PC-3 (cell line): ENCODE data around the gene PIGU. TPM values are rescaled to one million over a fixed set of nuclear protein-coding genes. Genes with fewer than 3 reads are reported as not detected.

Experiments used
- ATAC-seq: fragments of 200-7000 bp; cut with Tn5 transposase; 2 replicates; pipeline ENCODE4 v1.9.1; 2020; ENCODE audit warnings: mild to moderate bottlenecking, moderate library complexity
- BruUV-seq: library from RNA; stranded (reverse); fragments of 400-500 nt; replicated peaks from 2 replicates; lab custom pipeline; 2021; lab: Mats Ljungman, UMichigan
- CTCF ChIA-PET: fragments of 300-600 bp; sonication (Branson Sonifier 250); formaldehyde crosslinking; loops from one replicate; lab custom pipeline; 2022; ENCODE audit warnings: antibody characterized with exemption; lab: Charles Lee
- POLR2A ChIA-PET: fragments of 300-600 bp; sonication (Branson Sonifier 250); formaldehyde crosslinking; loops from one replicate; lab custom pipeline; 2022; ENCODE audit warnings: antibody characterized with exemption; ENCODE audit not compliant: unreplicated experiment; lab: Charles Lee
- DNase-seq: peaks from one replicate; pipeline ENCODE4 v3.0.0-alpha.2; 2015
- H2AFZ ChIP-seq: fragments of 300-600 bp; sonication (generic); 2 replicates; pipeline ENCODE4 v1.6.0; 2016; ENCODE audit warnings: antibody characterized with exemption, low read length
- H3F3A ChIP-seq: fragments of 300-600 bp; sonication (generic); one replicate; pipeline ENCODE4 v1.6.0; 2017; ENCODE audit warnings: antibody characterized with exemption, low read length, control low read depth, mild to moderate bottlenecking; ENCODE audit not compliant: unreplicated experiment
- H3K27ac ChIP-seq: fragments of 300-600 bp; sonication (generic); 2 replicates; pipeline ENCODE4 v1.5.1; 2016; ENCODE audit warnings: mild to moderate bottlenecking, low read length
- H3K27me3 ChIP-seq: fragments of 300-600 bp; sonication (generic); 2 replicates; pipeline ENCODE4 v1.6.1; 2016; ENCODE audit warnings: low read length, mixed read lengths
- H3K36me3 ChIP-seq: fragments of 300-600 bp; sonication (generic); 2 replicates; pipeline ENCODE4 v1.6.1; 2016; ENCODE audit warnings: low read depth, mixed run types, low read length, mixed read lengths
- H3K4me1 ChIP-seq: fragments of 300-600 bp; sonication (generic); 2 replicates; pipeline ENCODE4 v1.5.1; 2016; ENCODE audit warnings: low read length; ENCODE audit not compliant: insufficient read depth
- H3K4me2 ChIP-seq: fragments of 300-600 bp; sonication (generic); 2 replicates; pipeline ENCODE4 v1.6.0; 2016; ENCODE audit warnings: low read length
- H3K4me3 ChIP-seq: fragments of 300-600 bp; sonication (generic); 2 replicates; pipeline ENCODE4 v1.5.1; 2016; ENCODE audit warnings: mild to moderate bottlenecking, low read length, mixed read lengths
- H3K79me2 ChIP-seq: fragments of 300-600 bp; sonication (generic); 2 replicates; pipeline ENCODE4 v1.6.1; 2017; ENCODE audit warnings: low read length, mixed read lengths
- H3K9ac ChIP-seq: fragments of 300-600 bp; sonication (generic); 2 replicates; pipeline ENCODE4 v1.6.0; 2016; ENCODE audit warnings: mild to moderate bottlenecking, low read length
- H3K9me2 ChIP-seq: fragments of 300-600 bp; sonication (generic); replicated peaks from 2 replicates; pipeline ENCODE4 v1.6.1; 2016; ENCODE audit warnings: mixed run types, low read length, mixed read lengths
- H3K9me3 ChIP-seq: fragments of 300-600 bp; sonication (generic); 2 replicates; pipeline ENCODE4 v1.6.1; 2016; ENCODE audit warnings: low read length, mixed read lengths
- H4K20me1 ChIP-seq: fragments of 300-600 bp; sonication (generic); 2 replicates; pipeline ENCODE4 v1.6.1; 2016; ENCODE audit warnings: low read length, mixed read lengths
- EZH2 ChIP-seq: fragments of 300-600 bp; sonication (generic); IDR thresholded peaks from one replicate; pipeline ENCODE4 v1.6.1; 2017; ENCODE audit warnings: antibody characterized with exemption, mild to moderate bottlenecking, low read length; ENCODE audit not compliant: unreplicated experiment
- EZH2phosphoT487 ChIP-seq: fragments of 300-600 bp; sonication (generic); IDR thresholded peaks from 2 replicates; pipeline ENCODE4 v1.6.1; 2018; ENCODE audit warnings: mild to moderate bottlenecking, antibody characterized with exemption, low read length, borderline replicate concordance
- intact Hi-C: fragments of 100-400 bp; cut with micrococcal nuclease; formaldehyde crosslinking; loops from 2 replicates; pipeline ENCODE4 v1.9.0; 2023
- total RNA-seq: library from RNA; depleted of rRNA; stranded (reverse); fragments of >200 nt; gene quantifications from 2 replicates; pipeline ENCODE4 v1.2.3, GENCODE V29; 2014
- TF ChIP-seq, protein P1 (sequence below): fragments of 300-600 bp; sonication (generic); conservative IDR thresholded peaks from 2 replicates; pipeline ENCODE4 v1.5.1; 2017; ENCODE audit warnings: antibody characterized with exemption, low read depth, mild to moderate bottlenecking, low read length

Gene PIGU
- total RNA-seq, 1 experiment from 2014 or later, result 24.5 TPM

DNA sequence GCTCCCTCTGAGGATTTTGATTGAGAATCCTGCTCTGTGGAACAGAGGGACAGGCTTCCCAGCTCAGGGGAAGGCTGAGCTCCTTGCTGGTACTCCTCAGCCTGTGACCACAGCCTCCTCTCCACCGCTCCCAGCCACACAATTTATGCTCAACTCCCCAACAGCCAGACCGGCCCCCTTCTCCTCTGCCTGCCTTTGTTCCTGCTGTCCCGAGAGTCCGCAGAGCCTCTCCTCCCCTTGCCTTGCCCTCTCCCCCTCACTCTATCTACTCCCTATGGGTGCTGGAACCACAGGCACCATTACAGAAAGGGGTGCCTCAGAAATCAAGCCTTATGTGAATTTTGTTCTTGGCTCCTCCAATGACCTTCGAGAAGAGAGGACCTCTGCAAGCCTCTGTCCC, 102.5 kb downstream of the PIGU start:
- H3K4me2 ChIP-seq, result no peak overlapping the region
- no peak overlapping the region for H3K27ac ChIP-seq
- H3K4me1 ChIP-seq, result peaks cover 16% of the 10 kb centered on the region
- ATAC-seq (no peak), DNase-seq (no peak)
- no TSS peak for BruUV-seq
- CTCF ChIA-PET, result no interaction called here
- no peak overlapping the region for H3K9ac ChIP-seq
- no peaks in the 10 kb centered on the region for H3K27me3 ChIP-seq
- no peak overlapping the region for H3K4me3 ChIP-seq
- POLR2A ChIA-PET, result no interaction called here
- H4K20me1 ChIP-seq, result no peaks in the 10 kb centered on the region
- H3K79me2 ChIP-seq, result no peaks in the 10 kb centered on the region
- H3K9me3 ChIP-seq, result no peaks in the 10 kb centered on the region
- H3K36me3 ChIP-seq, result no peaks in the 10 kb centered on the region
- H3K9me2 ChIP-seq, result no peaks in the 10 kb centered on the region
- H2AFZ ChIP-seq, result no peak overlapping the region
- no peaks in the 10 kb centered on the region for H3F3A ChIP-seq
- intact Hi-C loops, result no loop called here
- TF ChIP-seq EZH2 (no peak), EZH2phosphoT487 (no peak)

DNA sequence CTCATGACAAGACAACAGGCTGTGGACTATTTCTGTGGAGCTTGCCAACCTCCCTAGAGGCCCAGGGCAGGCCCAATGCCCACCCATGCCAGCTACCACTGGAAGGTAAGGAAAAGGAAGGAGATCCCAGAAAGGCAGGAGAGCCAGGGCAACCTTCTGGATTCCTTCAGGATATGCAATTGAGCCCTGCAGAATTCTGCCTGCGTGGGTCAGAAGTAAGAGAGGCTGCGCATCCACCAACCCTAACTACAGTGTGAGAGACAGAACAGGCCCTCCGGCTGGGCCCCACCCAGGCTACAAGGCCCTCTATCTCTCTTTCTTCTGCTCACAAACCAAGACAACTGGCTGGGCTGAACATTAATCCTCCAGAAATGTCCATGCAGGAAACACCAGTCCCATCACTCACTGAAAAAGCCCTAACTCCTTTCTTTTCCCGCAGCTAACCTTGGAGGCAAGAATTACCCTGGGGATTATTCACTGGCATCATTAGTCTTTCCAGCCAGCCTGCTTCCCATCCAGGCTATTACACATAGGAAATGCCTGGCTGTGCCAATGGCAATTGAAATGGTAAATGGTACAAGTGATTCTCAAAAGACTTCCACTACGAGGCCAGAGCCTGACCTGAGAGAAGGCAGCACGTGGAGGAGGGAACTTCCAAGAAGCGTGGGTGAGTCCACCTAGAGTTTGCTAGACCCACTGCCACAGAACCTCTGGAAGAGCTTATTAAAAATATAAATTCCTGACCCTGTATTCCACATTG, 103.2 kb downstream of the PIGU start:
- Histone ChIP-seq H3K9me2 (no peaks in the 10 kb centered on the region), H3K9me3 (no peaks in the 10 kb centered on the region), H2AFZ (no peak overlapping the region), H4K20me1 (no peaks in the 10 kb centered on the region), H3K9ac (no peak overlapping the region), H3K4me2 (no peak overlapping the region), H3K4me3 (no peak overlapping the region), H3K79me2 (no peaks in the 10 kb centered on the region), H3K27me3 (no peaks in the 10 kb centered on the region), H3F3A (no peaks in the 10 kb centered on the region), H3K27ac (no peak overlapping the region), H3K4me1 (peaks cover 9% of the 10 kb centered on the region), H3K36me3 (no peaks in the 10 kb centered on the region)
- ChIA-PET CTCF (no interaction called here), POLR2A (no interaction called here)
- TF ChIP-seq EZH2phosphoT487 (no peak), EZH2 (no peak)
- TF ChIP-seq, protein P1, sequence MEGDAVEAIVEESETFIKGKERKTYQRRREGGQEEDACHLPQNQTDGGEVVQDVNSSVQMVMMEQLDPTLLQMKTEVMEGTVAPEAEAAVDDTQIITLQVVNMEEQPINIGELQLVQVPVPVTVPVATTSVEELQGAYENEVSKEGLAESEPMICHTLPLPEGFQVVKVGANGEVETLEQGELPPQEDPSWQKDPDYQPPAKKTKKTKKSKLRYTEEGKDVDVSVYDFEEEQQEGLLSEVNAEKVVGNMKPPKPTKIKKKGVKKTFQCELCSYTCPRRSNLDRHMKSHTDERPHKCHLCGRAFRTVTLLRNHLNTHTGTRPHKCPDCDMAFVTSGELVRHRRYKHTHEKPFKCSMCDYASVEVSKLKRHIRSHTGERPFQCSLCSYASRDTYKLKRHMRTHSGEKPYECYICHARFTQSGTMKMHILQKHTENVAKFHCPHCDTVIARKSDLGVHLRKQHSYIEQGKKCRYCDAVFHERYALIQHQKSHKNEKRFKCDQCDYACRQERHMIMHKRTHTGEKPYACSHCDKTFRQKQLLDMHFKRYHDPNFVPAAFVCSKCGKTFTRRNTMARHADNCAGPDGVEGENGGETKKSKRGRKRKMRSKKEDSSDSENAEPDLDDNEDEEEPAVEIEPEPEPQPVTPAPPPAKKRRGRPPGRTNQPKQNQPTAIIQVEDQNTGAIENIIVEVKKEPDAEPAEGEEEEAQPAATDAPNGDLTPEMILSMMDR, result no peak
- BruUV-seq, result no TSS peak
- intact Hi-C loops, result no loop called here
- no peak for DNase-seq
- no peak for ATAC-seq

DNA sequence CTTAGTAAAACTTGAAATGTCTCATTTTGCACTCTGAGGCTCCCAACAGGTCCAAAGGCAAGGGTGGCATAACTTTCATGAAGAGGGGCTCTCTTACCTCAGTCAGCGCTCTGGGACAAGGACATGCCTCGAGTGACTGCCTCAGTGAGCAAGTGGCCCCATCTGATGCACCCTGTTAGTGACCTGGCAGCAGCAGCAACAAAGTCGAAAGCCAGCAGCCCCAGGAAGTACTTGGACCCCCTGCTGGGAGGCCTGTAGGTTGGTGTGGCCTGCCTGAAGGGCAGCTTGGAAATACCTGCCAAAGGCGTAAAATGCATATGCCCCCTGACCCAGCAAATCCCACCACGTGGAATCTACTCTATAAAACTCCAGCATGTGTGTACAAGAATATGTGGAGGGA, 105.1 kb downstream of the PIGU start:
- no peaks in the 10 kb centered on the region for H3K36me3 ChIP-seq
- ATAC-seq (no peak), DNase-seq (no peak)
- no peak overlapping the region for H3K4me3 ChIP-seq
- no peaks in the 10 kb centered on the region for H3K9me3 ChIP-seq
- H3K9ac ChIP-seq, result no peak overlapping the region
- ChIA-PET POLR2A (no interaction called here), CTCF (no interaction called here)
- H3K4me2 ChIP-seq, result no peak overlapping the region
- H3K27me3 ChIP-seq, result no peaks in the 10 kb centered on the region
- H2AFZ ChIP-seq, result no peak overlapping the region
- TF ChIP-seq EZH2 (no peak), EZH2phosphoT487 (no peak)
- intact Hi-C loops, result no loop called here
- no peak overlapping the region for H3K27ac ChIP-seq
- H3K79me2 ChIP-seq, result no peaks in the 10 kb centered on the region
- H3F3A ChIP-seq, result no peaks in the 10 kb centered on the region
- no TSS peak for BruUV-seq
- no peaks in the 10 kb centered on the region for H3K9me2 ChIP-seq
- 0 out of 2 replicates have a peak, but pooled peaks cover 4% of the 10 kb centered on the region for H3K4me1 ChIP-seq
- H4K20me1 ChIP-seq, result no peaks in the 10 kb centered on the region
